Parathyroid adenoma (tissue), 2 donors: ENCODE measurements around the gene PFDN6.
A peak's percentile ranks its signal among the peaks of the same experiment; 100 is the strongest.
"Not testable (repeated sequence)": the region's sequence is repeated elsewhere in the genome, so short reads cannot be mapped to it uniquely, and the experiment has no call there.

Experiments used
- H2AFZ ChIP-seq: fragments of 300-600 bp; sonication (generic); one replicate; pipeline ENCODE4 v1.7.0; 2017; ENCODE audit warnings: antibody characterized with exemption, mild to moderate bottlenecking
- H3K27ac ChIP-seq: fragments of 300-600 bp; sonication (generic); one replicate; pipeline ENCODE4 v1.7.0; 2017
- H3K27me3 ChIP-seq: fragments of 300-600 bp; sonication (generic); one replicate; pipeline ENCODE4 v1.7.0; 2017; ENCODE audit warnings: low read length; ENCODE audit not compliant: control insufficient read depth, insufficient read depth
- H3K36me3 ChIP-seq: fragments of 300-600 bp; sonication (generic); one replicate; pipeline ENCODE4 v1.7.0; 2017; ENCODE audit warnings: low read length; ENCODE audit not compliant: control insufficient read depth, insufficient read depth
- H3K4me1 ChIP-seq: fragments of 300-600 bp; sonication (generic); one replicate; pipeline ENCODE4 v1.7.0; 2017; ENCODE audit warnings: control low read depth
- H3K4me2 ChIP-seq: fragments of 300-600 bp; sonication (generic); one replicate; pipeline ENCODE4 v1.7.0; 2017; ENCODE audit warnings: low read length
- H3K4me3 ChIP-seq: fragments of 300-600 bp; sonication (generic); one replicate; pipeline ENCODE4 v1.7.0; 2017; ENCODE audit warnings: low read depth, low read length
- H3K79me2 ChIP-seq: fragments of 300-600 bp; sonication (generic); one replicate; pipeline ENCODE4 v1.7.0; 2017; ENCODE audit warnings: control low read depth
- H3K9ac ChIP-seq: fragments of 300-600 bp; sonication (generic); one replicate; pipeline ENCODE4 v1.7.0; 2017; ENCODE audit warnings: mild to moderate bottlenecking
- H3K9me3 ChIP-seq: fragments of 300-600 bp; sonication (generic); one replicate; pipeline ENCODE4 v1.7.0; 2017; ENCODE audit warnings: low read length; ENCODE audit not compliant: control insufficient read depth
- TF ChIP-seq, protein P1 (sequence below): fragments of 300-600 bp; sonication (generic); IDR thresholded peaks from one replicate; pipeline ENCODE4 v1.7.0; 2017; ENCODE audit warnings: antibody characterized with exemption, mild to moderate bottlenecking
- donor health status: primary hyperparathyroidism.

The PFDN6 gene

DNA sequence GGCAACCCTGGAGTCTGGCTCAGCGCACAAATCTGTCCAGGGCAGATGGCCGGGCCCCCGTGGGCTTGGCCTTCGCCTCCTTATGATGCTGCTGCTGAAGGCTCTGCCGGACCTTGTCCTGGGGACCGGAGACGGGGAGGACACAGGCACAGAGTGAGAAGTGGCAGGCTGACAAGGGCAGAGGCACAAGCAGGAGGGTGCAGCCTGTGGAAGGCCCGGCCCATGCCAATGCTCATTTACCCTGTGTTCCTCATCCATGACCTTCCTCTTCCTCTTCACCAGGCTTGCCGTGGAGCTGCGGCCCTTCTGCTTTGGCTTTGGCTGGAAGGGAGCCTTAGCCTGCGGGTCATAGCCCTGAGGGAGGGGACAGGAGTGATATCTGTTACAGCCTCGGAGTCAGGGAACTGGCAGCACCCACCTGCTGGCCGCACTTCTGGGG is 10.1 kb upstream of the PFDN6 start:
- TF ChIP-seq, protein P1, sequence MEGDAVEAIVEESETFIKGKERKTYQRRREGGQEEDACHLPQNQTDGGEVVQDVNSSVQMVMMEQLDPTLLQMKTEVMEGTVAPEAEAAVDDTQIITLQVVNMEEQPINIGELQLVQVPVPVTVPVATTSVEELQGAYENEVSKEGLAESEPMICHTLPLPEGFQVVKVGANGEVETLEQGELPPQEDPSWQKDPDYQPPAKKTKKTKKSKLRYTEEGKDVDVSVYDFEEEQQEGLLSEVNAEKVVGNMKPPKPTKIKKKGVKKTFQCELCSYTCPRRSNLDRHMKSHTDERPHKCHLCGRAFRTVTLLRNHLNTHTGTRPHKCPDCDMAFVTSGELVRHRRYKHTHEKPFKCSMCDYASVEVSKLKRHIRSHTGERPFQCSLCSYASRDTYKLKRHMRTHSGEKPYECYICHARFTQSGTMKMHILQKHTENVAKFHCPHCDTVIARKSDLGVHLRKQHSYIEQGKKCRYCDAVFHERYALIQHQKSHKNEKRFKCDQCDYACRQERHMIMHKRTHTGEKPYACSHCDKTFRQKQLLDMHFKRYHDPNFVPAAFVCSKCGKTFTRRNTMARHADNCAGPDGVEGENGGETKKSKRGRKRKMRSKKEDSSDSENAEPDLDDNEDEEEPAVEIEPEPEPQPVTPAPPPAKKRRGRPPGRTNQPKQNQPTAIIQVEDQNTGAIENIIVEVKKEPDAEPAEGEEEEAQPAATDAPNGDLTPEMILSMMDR = no peak
- Histone ChIP-seq H3K9me3 (no peaks in the 10 kb centered on the region), H3K9ac (no peak overlapping the region), H2AFZ (no peak overlapping the region), H3K27me3 (no peaks in the 10 kb centered on the region), H3K36me3 (no peaks in the 10 kb centered on the region), H3K4me1 (peaks cover 5% of the 10 kb centered on the region), H3K27ac (no peak overlapping the region), H3K4me3 (no peak overlapping the region), H3K79me2 (no peaks in the 10 kb centered on the region), H3K4me2 (no peak overlapping the region)

DNA sequence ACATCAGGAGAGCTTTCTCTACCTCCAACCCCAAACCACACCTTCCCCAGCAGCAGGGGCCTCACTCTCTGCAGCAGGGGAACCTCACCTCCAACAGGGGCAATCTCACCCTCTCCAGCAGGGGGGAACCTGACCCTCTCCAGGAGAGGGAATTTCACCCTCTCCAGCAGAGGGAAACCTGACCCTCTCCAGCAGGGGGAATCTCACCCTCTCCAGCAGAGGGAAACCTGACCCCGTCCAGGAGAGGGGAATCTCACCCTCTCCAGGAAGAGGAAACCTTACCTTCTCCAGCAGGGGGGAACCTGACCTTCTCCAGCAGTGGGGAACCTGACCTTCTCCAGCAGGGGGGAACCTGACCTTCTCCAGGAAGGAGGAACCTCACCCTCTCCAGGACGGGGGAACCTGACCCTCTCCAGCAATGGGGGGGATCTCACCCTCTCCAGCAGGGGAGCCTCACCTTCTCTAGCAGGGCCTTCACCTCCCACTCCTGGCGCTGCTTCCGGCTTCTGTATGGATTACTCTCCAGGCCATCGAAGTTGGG is 9.4 kb upstream of the PFDN6 start:
- H3K27ac ChIP-seq = peak overlapping the region; percentile 11
- no peaks in the 10 kb centered on the region for H3K9me3 ChIP-seq
- no peaks in the 10 kb centered on the region for H3K36me3 ChIP-seq
- no peak overlapping the region for H3K9ac ChIP-seq
- TF ChIP-seq, protein P1 = peak; percentile 67
- no peak overlapping the region for H3K4me3 ChIP-seq
- no peaks in the 10 kb centered on the region for H3K27me3 ChIP-seq
- H3K4me2 ChIP-seq = no peak overlapping the region
- peaks cover 4% of the 10 kb centered on the region for H3K4me1 ChIP-seq
- no peaks in the 10 kb centered on the region for H3K79me2 ChIP-seq
- no peak overlapping the region for H2AFZ ChIP-seq

DNA sequence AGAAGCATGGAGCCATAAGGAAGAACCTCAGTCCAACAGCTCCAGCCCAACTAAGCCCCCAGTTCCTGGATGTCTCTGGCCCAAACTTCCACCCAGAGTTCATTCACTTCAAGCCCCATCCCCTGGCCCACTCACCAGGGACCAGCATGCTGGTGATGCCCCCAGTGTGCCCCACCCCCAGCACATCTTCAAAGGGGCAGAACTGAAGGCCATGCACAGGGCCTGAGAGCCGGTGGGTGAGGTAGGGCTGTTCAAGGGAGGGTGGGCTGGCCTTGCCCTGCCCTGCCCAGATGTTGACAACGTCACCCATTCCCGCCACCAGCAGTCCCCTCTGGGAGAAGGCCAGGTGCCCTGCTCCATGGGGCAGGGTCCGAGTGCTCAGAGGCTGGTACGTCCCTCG is 8.9 kb upstream of the PFDN6 start:
- TF ChIP-seq, protein P1 = no peak
- Histone ChIP-seq H3K36me3 (no peaks in the 10 kb centered on the region), H3K9me3 (no peaks in the 10 kb centered on the region), H2AFZ (no peak overlapping the region), H3K4me2 (no peak overlapping the region), H3K4me1 (peaks cover 4% of the 10 kb centered on the region), H3K9ac (no peak overlapping the region), H3K79me2 (no peaks in the 10 kb centered on the region), H3K4me3 (no peak overlapping the region), H3K27me3 (no peaks in the 10 kb centered on the region), H3K27ac (no peak overlapping the region)

DNA sequence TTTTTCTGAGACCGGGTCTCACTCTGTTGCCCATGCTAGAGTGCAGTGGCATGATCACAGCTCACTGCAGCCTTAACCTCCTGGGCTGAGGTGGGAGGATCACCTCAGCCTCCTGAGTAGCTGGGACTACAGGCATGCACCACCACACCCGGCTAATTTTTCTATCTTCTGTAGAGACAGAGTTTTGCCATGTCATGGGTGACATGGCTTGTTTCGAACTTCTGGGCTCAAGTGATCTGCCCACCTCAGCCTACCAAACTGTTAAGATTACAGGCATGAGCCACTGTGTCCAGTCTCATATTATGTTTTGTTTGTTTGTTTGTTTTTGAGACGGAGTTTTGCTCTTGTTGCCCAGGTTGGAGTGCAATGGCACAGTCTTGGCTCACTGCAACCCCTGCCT is 4.2 kb upstream of the PFDN6 start:
- not testable (repeated sequence) for H3K4me3 ChIP-seq, H3K9me3 ChIP-seq, H3K27ac ChIP-seq, H3K27me3 ChIP-seq, H3K9ac ChIP-seq, H3K36me3 ChIP-seq, H2AFZ ChIP-seq, H3K4me2 ChIP-seq
- Histone ChIP-seq H3K4me1 (peaks cover 11% of the 10 kb centered on the region), H3K79me2 (peaks cover 14% of the 10 kb centered on the region)

DNA sequence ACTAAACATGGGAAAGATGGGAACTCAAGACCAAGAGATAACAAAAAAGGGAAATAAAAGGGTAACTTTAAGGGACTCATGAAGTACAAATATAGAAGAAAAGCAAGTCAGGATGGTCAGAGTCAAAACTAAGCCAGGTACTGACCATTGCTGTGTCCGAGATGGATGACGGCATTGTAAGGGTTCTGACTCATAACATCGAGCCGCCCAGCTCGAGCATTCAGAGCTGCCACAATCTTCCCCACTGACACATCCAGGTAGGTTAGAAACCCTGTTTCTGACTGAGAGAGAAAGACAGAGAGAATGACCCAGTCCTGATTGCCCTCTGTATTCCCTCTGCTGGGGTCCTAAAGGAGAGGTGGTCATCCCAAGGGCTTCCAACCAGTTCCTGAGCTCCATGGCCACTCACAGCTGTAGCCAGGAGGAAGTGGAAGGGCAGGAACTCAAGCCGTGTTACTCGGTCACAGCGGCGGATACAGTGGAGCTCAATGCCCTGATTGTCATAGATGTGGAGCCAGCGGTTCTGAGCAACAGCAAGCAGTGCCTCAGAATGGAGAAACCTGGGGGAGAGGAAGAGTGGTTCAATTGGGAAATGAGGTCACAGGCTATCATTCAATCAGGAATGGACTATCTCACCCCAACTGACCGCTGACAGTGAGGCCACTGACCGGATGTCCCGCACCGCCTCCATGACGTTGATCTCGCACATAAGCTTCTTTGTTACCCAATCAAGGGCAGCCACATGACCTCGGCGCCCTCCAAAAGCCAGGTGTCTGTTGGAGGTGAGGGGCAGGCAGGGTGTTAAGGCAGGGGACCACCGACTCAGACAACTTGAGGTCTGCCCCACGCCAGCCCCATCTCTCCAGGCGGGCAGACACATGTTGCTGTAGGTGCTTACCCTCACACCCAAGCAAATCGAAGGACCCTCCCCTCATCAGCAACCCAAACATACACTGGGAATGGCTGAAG is 2.2 kb upstream of the PFDN6 start:
- Histone ChIP-seq H3K9ac (no peak overlapping the region), H3K4me1 (peaks cover 11% of the 10 kb centered on the region), H2AFZ (no peak overlapping the region), H3K36me3 (no peaks in the 10 kb centered on the region), H3K4me3 (no peak overlapping the region), H3K4me2 (no peak overlapping the region), H3K27me3 (no peaks in the 10 kb centered on the region), H3K9me3 (no peaks in the 10 kb centered on the region), H3K27ac (no peak overlapping the region), H3K79me2 (peaks cover 18% of the 10 kb centered on the region)
- TF ChIP-seq, protein P1 = no peak
